T-helper 9 cell (primary cell): Measurements from ENCODE around the gene NFYC.
"Not testable (repeated sequence)": the region's sequence is repeated elsewhere in the genome, so short reads cannot be mapped to it uniquely, and the experiment has no call there.

Experiments used
- DNase-seq: peaks from one replicate; pipeline ENCODE4 v3.0.0-alpha.2; 2020

The NFYC gene

DNA sequence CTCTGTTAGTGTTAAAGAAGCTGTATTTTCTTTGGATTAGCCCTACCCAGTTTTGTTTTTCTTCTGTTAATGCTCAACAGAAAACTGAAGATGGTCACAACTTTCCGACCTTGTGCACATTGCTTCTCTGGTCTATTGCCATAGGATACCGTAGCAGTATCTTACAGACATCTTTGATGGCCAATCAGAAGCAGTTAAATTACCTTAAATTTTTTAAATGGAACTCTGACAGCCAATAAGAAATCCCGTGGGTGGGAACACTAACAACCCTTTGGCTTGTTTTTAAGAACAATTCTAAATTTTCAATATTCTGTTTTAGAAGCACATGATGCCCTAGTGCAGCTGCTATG lies 17.2 kb downstream of the NFYC start:
- DNase-seq, result no peak

- peak; percentile 56 for DNase-seq
Measured at GRCh38 chr1:40709100-40709801, 17.7 kb downstream of the NFYC start.

- DNase-seq, result no peak
Measured at GRCh38 chr1:40709802-40710278, 18.3 kb downstream of the NFYC start.

GRCh38 chr1:40710581-40711315 lies 19.2 kb downstream of the NFYC start:
- no peak for DNase-seq

GRCh38 chr1:40711465-40712404 lies 20.2 kb downstream of the NFYC start:
- DNase-seq, result no peak

DNA sequence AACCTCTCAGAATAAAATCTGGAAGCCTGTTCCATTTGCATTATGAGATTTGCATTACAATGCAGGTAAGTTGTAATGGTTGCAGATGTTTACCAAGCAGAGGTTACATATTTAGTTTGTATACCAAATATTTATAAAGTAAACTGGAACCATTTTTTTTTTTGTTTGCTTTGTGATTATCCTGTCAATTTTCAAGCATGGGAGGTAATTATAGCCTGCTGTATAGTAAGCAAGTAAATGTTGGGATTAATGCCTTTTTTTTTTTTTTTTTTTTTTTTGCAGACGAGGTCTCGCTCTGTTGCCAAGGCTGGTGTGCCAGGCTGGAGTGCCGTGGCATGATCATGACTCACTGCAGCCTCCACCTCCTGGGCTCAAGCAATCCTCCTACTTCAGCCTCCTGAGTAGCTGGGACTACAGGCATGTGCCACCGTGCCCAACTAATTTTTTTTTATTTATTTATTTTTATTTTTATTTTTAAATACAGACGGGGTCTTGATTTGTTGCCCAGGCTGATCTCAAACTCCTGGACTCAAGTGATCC lies 21.0 kb downstream of the NFYC start:
- no peak for DNase-seq

GRCh38 chr1:40712997-40713396 lies 21.5 kb downstream of the NFYC start:
- no peak for DNase-seq

DNA sequence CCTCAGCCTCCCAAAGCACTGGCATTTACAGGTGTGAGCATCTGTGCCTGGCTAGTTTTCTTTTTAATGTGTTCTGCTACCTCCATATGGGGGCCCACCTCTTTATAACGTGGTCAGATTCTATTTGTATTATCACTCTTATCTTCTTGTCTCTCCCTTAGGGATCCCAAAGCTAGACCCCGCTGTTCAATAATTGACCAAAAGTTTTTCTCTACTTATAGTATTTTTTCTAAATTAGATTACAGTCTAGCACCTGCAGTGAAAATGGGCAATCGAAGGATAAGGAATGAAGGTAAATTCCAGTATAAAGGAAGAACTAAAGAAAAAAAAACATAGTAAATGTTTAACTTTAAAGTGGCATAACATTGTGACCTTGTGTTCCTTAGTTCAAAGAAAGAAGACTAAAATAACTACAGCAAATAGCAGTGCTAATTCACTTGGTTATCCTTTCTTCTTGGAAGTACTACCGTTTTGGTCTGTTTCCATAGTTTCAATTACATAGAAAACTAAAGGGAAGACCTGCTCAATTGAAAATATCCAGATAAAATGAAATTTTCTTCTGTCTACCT lies 24.1 kb downstream of the NFYC start:
- DNase-seq, result no peak

- no peak for DNase-seq
Measured at GRCh38 chr1:40717065-40717464, 25.6 kb downstream of the NFYC start.

GRCh38 chr1:40717955-40718354 lies 26.5 kb downstream of the NFYC start:
- no peak for DNase-seq

- no peak for DNase-seq
Measured at GRCh38 chr1:40720493-40720892, 29.0 kb downstream of the NFYC start.

DNA sequence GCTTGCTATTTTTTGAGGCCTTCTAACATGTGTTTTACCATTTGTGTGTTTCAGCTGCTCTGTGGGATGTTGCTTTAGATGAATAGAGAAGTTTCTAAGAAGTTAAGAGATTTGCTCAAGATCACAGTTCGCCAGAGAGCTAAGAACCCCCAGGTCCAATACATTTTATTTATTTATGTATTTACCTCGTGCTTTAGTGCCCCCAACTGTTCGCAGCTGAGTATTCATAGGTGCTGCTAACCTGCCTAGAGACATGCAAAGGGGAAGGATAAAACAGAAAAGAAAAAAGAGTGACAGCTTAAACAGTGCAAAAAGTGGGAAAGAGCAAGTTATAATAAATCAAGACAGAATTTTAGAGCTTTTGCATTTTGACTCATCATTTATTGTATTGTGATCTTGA lies 31.1 kb downstream of the NFYC start:
- DNase-seq, result no peak

DNA sequence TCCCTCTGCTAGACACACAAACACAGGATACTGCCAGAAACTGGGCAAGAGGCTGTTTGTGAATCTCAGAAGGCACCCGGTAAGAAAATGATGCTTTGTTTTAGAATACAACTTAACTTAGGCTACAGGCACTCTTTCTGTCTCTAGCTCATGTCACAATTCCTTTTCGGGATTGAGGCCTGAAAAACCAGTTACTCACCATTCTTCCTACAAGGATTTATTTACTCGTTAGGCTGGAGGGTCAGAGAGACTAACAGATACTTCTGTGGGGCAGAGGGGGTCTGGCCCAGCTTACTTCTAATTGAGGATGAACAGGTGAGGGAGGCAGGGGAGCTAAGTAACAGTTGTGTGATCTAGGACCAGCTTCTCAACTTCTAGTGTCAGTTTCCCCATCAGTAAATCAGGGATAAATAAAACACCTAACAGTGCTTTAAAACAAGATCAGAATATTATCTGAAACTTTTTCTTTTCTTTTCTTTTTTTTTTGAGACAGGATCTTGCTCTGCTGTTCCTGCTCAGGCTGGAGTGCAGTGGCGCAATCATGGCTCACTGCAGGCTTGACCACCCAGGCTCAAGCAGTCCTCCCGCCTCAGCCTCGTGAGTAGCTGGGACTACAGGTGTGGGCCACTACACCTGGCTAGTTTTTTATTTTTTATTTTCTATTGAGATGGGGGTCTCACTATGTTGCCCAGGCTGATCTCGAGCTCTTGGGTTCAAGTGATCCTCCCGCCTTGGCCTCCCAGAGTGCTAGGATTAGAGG lies 31.9 kb downstream of the NFYC start:
- no peak for DNase-seq

DNA sequence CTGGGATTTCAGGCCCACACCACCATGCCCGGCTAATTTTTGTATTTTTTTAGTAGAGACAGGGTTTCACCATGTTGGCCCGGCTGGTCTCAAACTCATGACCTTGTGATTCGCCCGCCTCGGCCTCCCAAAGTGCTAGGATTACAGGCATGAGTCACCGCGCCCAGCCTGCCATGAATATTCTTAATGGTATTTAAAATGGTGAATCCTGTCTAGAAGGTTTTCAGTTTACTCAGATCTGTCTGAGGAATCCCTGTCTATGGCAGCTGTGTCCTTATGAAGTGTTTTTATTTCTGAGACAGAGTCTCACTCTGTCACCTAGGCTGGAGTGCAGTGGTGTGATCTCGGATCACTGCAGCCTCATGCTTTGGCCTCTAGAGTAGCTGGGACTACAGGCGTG lies 36.2 kb downstream of the NFYC start:
- not testable (repeated sequence) for DNase-seq

- DNase-seq, result not testable (repeated sequence)
Measured at GRCh38 chr1:40729316-40729862, 37.9 kb downstream of the NFYC start.

- no peak for DNase-seq
Measured at GRCh38 chr1:40732756-40733301, 41.3 kb downstream of the NFYC start.

DNA sequence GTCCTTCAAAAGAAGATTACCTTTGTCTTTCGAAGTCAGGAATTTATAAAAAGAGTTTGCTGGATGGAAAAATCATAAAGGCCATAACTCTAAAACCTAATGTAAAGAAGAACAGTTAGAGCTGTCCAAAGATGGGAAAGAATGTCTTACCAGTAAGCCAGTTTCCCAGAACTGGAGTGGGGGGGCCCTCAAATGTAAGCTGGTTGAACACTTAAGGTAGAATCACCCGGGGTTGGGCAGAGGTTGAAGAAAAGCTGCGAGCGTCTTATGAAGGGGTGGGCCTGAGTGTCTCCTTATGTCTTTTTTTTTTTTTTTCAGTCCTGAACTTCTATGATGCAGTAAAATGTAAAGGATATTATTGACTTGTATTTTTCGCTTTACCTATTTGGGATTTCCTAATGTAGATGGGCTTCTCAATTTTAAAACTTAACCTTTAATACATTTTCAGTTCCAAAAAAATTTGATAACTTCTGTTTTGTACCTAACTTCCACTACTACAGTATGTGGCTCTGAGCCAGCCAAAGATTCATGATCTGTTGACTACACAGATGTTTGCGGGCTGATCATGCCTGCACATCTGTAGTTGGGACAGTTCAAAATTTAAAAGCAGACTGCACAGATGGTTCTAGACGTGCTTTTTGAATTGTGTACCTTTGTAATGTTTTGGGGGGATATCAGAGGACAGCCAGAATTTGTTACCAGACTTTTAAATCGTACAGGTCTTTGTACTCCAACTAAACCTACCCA lies 43.6 kb downstream of the NFYC start:
- DNase-seq, result no peak

DNA sequence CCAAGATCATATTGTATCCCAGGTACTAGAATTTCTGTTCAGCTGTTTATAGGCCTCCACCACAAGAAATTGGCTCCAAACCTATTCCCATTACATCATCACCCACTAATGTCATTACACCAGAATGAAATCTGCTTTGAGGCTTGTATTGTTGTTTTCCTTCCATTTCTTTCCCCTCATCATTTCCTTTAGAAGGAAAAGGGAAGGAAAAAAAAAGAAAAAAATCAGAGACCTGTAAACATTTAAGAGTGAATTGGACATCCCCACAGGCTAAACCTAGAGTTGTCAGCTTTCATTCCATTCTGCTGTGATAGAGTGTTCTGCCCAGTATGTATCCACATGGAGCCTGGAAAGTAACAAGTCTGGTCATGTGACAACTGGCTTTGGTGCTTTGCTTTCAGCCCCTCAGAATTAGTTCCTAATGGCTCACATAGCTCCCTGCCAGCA lies 44.6 kb downstream of the NFYC start:
- DNase-seq, result no peak

DNA sequence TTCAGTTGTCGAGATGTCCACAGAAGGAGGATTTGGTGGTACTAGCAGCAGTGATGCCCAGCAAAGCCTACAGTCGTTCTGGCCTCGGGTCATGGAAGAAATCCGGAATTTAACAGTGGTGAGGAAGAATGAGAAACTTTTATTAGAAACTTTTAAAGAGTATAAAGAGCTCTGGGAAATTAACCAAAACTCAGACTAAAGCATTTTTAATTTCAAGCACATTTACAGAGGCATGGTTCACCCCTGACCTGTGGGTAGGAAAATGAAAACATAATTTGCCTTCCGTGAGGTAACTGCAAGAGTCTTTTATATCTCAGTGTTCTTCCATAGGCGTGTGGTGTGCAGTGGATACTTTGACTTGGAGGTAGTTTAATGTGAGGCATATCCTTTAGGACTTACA lies 47.3 kb downstream of the NFYC start:
- DNase-seq, result no peak

DNA sequence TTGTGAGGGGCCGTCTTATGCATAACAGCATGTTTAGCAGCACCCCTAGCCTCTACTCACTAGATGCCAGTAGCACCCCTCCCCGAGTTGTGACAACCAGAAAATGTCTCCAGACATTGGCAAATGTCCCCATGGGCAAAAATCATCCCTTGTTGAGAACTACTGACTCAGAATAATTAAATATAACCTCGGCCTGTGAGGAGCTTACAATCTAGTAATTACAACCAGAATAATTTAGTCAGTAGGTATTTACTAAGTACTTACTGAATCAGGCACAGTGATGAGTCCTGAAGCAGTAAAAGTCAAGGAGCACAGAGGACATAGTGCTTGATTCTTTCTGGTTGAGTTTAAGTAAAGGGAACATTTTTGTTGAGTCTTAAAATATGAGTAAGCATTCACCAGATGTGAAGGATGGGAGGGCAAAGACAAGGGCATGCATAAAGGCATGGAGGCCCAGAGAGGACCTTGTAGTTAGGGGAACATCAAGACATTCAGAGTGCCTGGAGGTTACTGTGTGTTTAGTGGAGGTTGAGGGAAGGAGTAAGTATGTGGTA lies 48.0 kb downstream of the NFYC start:
- no peak for DNase-seq
